GM12891 (cell line): ENCODE results near the gene SLC7A6.

Experiments used
- POLR2A ChIP-seq: IDR thresholded peaks from 2 replicates; pipeline ENCODE4 v1.6.1; 2011; ENCODE audit warnings: low read depth, low read length, control low read depth
- POLR2AphosphoS5 ChIP-seq: IDR thresholded peaks from 2 replicates; pipeline ENCODE4 v1.6.1; 2011; ENCODE audit warnings: low read depth, low read length, control low read depth
- POU2F2 ChIP-seq: IDR thresholded peaks from 2 replicates; pipeline ENCODE4 v1.6.1; 2011; ENCODE audit warnings: low read depth, mild to moderate bottlenecking, control low read depth, low read length, moderate library complexity

DNA sequence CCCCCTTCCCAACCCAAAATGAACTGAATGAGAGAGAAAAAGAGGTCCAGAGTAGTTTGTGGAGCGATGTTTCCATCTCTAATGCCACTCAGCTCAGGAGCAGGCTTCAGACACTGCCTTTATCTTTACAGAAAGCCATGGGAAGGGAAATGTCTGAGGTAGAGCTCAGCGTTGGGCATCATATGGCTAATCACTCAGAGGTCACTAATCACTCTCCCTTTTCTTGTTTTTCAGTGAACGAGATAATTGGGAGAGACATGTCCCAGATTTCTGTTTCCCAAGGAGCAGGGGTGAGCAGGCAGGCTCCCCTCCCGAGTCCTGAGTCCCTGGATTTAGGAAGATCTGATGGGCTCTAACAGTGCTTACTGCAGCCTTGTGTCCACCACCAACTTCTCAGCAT lies 38.2 kb upstream of the SLC7A6 start:
- TF ChIP-seq POLR2A (no peak), POLR2AphosphoS5 (no peak), POU2F2 (no peak)
